Keratinocyte (primary cell): ENCODE measurements around the gene OR6N2. TPM values are rescaled to one million over a fixed set of nuclear protein-coding genes. Genes with fewer than 3 reads are reported as not detected.

Experiments
- DNase-seq: peaks from one replicate; pipeline ENCODE4 v3.0.0-alpha.2; 2011; ENCODE audit warnings: low read depth, missing footprints, low spot score
- FAIRE-seq: peaks from 2 replicates; lab custom pipeline; 2011; peaks lifted over from hg19 to GRCh38; lab: Jason Lieb, UNC
- H2AFZ ChIP-seq: 2 replicates; pipeline ENCODE4 v1.6.0; 2012; ENCODE audit warnings: low read length, control low read depth, inconsistent platforms; ENCODE audit not compliant: control insufficient read depth
- H3K27ac ChIP-seq: 2 replicates; pipeline ENCODE4 v1.5.1; 2011; ENCODE audit warnings: low read length; ENCODE audit not compliant: control insufficient read depth, insufficient read depth
- H3K27me3 ChIP-seq: 3 replicates; pipeline ENCODE4 v1.6.0; 2011; ENCODE audit warnings: low read length; ENCODE audit not compliant: control insufficient read depth, insufficient read depth; ENCODE audit errors: extremely low read depth
- H3K36me3 ChIP-seq, 2 experiments: 2 replicates in 1 of 2; 3 replicates in 1 of 2; pipeline ENCODE4 v1.5.1; 2011; ENCODE audit warnings: low read length in 2 of 2, mild to moderate bottlenecking in 1 of 2; ENCODE audit not compliant: control insufficient read depth in 2 of 2, insufficient read depth in 2 of 2; ENCODE audit errors: extremely low read depth in 1 of 2
- H3K4me1 ChIP-seq: 3 replicates; pipeline ENCODE4 v1.5.1; 2011; ENCODE audit warnings: low read length; ENCODE audit not compliant: control insufficient read depth, insufficient read depth; ENCODE audit errors: extremely low read depth
- H3K4me2 ChIP-seq: 3 replicates; pipeline ENCODE4 v1.6.0; 2011; ENCODE audit warnings: low read depth, low read length; ENCODE audit not compliant: control insufficient read depth, insufficient read depth; ENCODE audit errors: extremely low read depth
- H3K4me3 ChIP-seq, 3 experiments: fragments of 200-600 bp in 1 of 3; sonication (generic) in 1 of 3; 2 replicates in 2 of 3; 3 replicates in 1 of 3; pipeline ENCODE4 v1.5.1; 2011 to 2016; ENCODE audit warnings: low read length in 3 of 3, mild to moderate bottlenecking in 3 of 3, control low read depth in 2 of 3, inconsistent platforms in 1 of 3, low read depth in 1 of 3, mixed read lengths in 1 of 3, mixed run types in 1 of 3, moderate library complexity in 1 of 3; ENCODE audit not compliant: control insufficient read depth in 2 of 3, insufficient read depth in 2 of 3; ENCODE audit errors: extremely low read depth in 1 of 3
- H3K79me2 ChIP-seq: 2 replicates; pipeline ENCODE4 v1.6.0; 2012; ENCODE audit warnings: low read length; ENCODE audit not compliant: control insufficient read depth, insufficient read depth
- H3K9ac ChIP-seq: 3 replicates; pipeline ENCODE4 v1.6.0; 2011; ENCODE audit warnings: low read length; ENCODE audit not compliant: control insufficient read depth, insufficient read depth; ENCODE audit errors: extremely low read depth
- H3K9me1 ChIP-seq: 3 replicates; pipeline ENCODE4 v1.6.0; 2011; ENCODE audit warnings: low read length; ENCODE audit not compliant: control insufficient read depth, insufficient read depth; ENCODE audit errors: extremely low read depth
- H3K9me3 ChIP-seq: 2 replicates; pipeline ENCODE4 v1.5.1; 2012; ENCODE audit warnings: low read depth, low read length; ENCODE audit not compliant: control insufficient read depth
- H4K20me1 ChIP-seq: 3 replicates; pipeline ENCODE4 v1.6.0; 2011; ENCODE audit warnings: low read length; ENCODE audit not compliant: control insufficient read depth, insufficient read depth; ENCODE audit errors: extremely low read depth
- EZH2 ChIP-seq: IDR thresholded peaks from one replicate; pipeline ENCODE4 v1.6.1; 2012; ENCODE audit warnings: inconsistent platforms, mild to moderate bottlenecking, low read length, moderate library complexity
- dilution Hi-C: fragments of 300-500 bp; cut with MboI; formaldehyde crosslinking; loops from one replicate; pipeline ENCODE4 v1.7.0; 2020; ENCODE audit warnings: low sequenced_read_pairs; ENCODE audit not compliant: extremely low pct_ligation_motif_present
- polyA plus RNA-seq, 5 experiments: library from polyadenylated mRNA; depleted of rRNA in 3 of 5; stranded (reverse) in 3 of 5; stranded (forward) in 1 of 5; unstranded in 1 of 5; fragments of >200 nt; gene quantifications; 1 replicate in 1 of 5; 2 replicates in 3 of 5; 3 replicates in 1 of 5; pipeline versions ENCODE4 v1.2.1 to v1.2.3, GENCODE V29; 2011 to 2012; ENCODE audit warnings: missing spikeins in 2 of 5, low read depth in 1 of 5, low replicate concordance in 1 of 5
- TF ChIP-seq, protein P1 (sequence below), 3 experiments: IDR thresholded peaks in 1 of 3; conservative IDR thresholded peaks in 1 of 3; optimal IDR thresholded peaks in 1 of 3; 2 replicates in 2 of 3; 3 replicates in 1 of 3; pipeline versions ENCODE3 to v1.5.1; 2011; ENCODE audit warnings: low read length in 3 of 3, mild to moderate bottlenecking in 3 of 3, moderate library complexity in 2 of 3, control low read depth in 1 of 3, inconsistent platforms in 1 of 3; ENCODE audit not compliant: insufficient read depth in 2 of 3; ENCODE audit errors: extremely low read depth in 1 of 3

The OR6N2 gene
- polyA plus RNA-seq, 1 donor (not counting 4 experiments of a cell fraction or from before 2014, with no cell fraction given), result not detected

DNA sequence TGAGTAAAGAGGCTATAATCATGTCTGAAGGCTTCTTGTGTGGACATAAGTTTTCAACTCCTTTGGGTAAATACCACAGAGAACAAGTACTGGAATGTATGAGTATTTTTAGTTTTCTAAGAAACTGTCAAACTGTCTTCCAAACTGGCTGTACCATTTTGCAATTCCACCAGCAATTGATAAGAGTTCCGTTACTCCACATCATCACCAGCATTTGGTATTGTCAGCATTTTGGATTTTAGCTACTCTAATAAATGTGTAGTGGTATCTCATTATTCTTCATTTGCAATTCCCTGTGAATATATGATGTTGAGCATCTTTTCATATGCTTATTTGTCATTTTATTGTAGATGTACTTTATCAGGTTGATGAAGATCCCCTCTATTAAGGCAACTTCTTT, 40.7 kb upstream of the OR6N2 start:
- H4K20me1 ChIP-seq, result no peaks in the 10 kb centered on the region
- H3K79me2 ChIP-seq, result no peaks in the 10 kb centered on the region
- no peaks in the 10 kb centered on the region for H3K27me3 ChIP-seq
- dilution Hi-C loops, result no loop called here
- H3K4me1 ChIP-seq, result no peaks in the 10 kb centered on the region
- no peak overlapping the region for H2AFZ ChIP-seq
- H3K27ac ChIP-seq, result no peak overlapping the region
- no peaks in the 10 kb centered on the region for H3K9me1 ChIP-seq
- no peaks in the 10 kb centered on the region for H3K9me3 ChIP-seq
- DNase-seq (no peak), FAIRE-seq (no peak)
- H3K4me3 ChIP-seq, result no peak overlapping the region
- no peak for TF ChIP-seq EZH2
- TF ChIP-seq, protein P1, sequence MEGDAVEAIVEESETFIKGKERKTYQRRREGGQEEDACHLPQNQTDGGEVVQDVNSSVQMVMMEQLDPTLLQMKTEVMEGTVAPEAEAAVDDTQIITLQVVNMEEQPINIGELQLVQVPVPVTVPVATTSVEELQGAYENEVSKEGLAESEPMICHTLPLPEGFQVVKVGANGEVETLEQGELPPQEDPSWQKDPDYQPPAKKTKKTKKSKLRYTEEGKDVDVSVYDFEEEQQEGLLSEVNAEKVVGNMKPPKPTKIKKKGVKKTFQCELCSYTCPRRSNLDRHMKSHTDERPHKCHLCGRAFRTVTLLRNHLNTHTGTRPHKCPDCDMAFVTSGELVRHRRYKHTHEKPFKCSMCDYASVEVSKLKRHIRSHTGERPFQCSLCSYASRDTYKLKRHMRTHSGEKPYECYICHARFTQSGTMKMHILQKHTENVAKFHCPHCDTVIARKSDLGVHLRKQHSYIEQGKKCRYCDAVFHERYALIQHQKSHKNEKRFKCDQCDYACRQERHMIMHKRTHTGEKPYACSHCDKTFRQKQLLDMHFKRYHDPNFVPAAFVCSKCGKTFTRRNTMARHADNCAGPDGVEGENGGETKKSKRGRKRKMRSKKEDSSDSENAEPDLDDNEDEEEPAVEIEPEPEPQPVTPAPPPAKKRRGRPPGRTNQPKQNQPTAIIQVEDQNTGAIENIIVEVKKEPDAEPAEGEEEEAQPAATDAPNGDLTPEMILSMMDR (optimal IDR thresholded peaks at IDR 0.05 in 1 of 3, IDR thresholded peaks at IDR 0.05 in 1 of 3, conservative IDR thresholded peaks at IDR 0.05 in 1 of 3; ENCODE audit: extremely low read depth in 1 of 3, insufficient read depth in 2 of 3, low read length in 3 of 3), result no peak
- H3K4me2 ChIP-seq, result no peak overlapping the region
- no peak overlapping the region for H3K9ac ChIP-seq
- H3K36me3 ChIP-seq, result no peaks in the 10 kb centered on the region

DNA sequence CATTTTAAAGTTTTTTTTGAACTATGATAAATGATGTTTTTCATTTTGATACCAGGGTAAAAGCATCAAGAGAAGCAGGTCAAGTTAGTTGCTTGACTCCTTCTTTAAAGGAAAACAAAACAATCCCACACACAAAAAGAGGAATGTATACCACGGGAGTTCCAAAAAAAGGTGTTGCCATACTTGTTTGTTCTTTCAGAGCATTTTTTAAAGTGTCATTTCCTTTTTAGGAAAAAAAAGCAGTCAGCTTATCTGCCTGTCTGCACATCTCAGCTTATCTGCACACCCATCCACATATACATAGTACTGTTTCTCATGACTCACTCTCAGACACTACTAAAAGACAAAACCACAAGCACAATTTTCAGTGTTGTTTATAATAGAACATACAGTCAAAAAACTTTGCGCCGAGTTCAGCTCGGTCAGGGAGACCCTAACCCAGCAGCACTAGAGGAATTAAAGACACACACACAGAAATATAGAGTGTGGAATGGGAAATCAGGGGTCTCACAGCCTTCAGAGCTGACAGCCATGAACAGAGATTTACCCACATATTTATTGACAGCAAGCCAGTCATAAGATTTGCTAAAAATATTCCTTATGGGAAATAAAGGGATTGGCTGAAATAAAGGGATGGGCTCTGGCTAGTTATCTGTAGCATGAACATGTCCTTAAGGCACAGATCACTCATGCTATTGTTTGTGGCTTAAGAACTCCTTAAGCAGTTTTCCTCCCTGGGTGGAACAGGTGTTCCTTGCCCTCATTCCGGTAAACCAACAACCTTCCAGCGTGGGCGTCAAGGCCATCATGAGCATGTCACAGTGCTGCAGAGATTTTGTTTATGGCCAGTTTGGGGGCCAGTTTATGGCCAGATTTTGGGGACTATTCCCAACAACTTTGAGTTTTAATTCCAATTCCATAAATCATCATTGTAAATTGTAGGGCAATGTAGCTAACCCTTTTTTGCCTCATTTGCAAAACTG, 38.7 kb upstream of the OR6N2 start:
- Histone ChIP-seq H3K36me3 (no peaks in the 10 kb centered on the region), H3K4me1 (no peaks in the 10 kb centered on the region), H3K27me3 (no peaks in the 10 kb centered on the region), H3K9ac (no peak overlapping the region), H3K4me2 (no peak overlapping the region), H4K20me1 (no peaks in the 10 kb centered on the region), H3K4me3 (no peak overlapping the region), H2AFZ (no peak overlapping the region), H3K9me1 (no peaks in the 10 kb centered on the region), H3K9me3 (no peaks in the 10 kb centered on the region), H3K79me2 (no peaks in the 10 kb centered on the region), H3K27ac (no peak overlapping the region)
- FAIRE-seq, result no peak
- dilution Hi-C loops, result no loop called here
- TF ChIP-seq, protein P1 (optimal IDR thresholded peaks at IDR 0.05 in 1 of 3, IDR thresholded peaks at IDR 0.05 in 1 of 3, conservative IDR thresholded peaks at IDR 0.05 in 1 of 3; ENCODE audit: extremely low read depth in 1 of 3, insufficient read depth in 2 of 3, low read length in 3 of 3), result no peak
- no peak for TF ChIP-seq EZH2
- no peak for DNase-seq
